ENCODE measurements around the gene HDAC1. TPM values are rescaled to one million over a fixed set of nuclear protein-coding genes. Genes with fewer than 3 reads are reported as not detected.

HDAC1 gene
- polyA plus RNA-seq, 5 donors, result 154 to 182 (median 168) TPM

DNA sequence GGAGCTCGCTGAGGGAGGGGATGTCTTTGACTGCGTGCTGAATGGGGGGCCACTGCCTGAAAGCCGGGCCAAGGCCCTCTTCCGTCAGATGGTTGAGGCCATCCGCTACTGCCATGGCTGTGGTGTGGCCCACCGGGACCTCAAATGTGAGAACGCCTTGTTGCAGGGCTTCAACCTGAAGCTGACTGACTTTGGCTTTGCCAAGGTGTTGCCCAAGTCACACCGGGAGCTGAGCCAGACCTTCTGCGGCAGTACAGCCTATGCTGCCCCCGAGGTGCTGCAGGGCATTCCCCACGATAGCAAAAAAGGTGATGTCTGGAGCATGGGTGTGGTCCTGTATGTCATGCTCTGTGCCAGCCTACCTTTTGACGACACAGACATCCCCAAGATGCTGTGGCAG lies 71.8 kb downstream of the HDAC1 start:
- no peak for DNase-seq

DNA sequence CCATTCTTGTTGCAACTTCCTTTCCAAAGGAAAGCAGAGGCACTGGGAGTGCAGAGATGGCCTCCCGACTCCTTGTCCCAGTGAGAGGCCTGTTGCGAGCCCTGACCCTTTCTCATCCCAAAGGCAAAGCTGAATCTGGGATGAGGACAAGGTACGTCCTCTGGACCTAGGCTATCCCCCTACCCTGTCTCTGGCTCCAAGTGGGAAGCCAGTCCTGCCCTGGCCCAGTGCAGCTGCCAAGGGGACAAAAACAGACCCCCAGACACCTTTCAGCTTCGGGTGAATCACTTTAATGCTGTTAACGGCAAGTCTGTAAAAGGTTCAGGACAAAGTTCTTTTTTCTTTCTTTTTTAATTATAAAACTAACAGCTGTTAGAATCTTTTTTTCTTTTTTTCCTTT lies 73.0 kb downstream of the HDAC1 start:
- no peak for DNase-seq

DNA sequence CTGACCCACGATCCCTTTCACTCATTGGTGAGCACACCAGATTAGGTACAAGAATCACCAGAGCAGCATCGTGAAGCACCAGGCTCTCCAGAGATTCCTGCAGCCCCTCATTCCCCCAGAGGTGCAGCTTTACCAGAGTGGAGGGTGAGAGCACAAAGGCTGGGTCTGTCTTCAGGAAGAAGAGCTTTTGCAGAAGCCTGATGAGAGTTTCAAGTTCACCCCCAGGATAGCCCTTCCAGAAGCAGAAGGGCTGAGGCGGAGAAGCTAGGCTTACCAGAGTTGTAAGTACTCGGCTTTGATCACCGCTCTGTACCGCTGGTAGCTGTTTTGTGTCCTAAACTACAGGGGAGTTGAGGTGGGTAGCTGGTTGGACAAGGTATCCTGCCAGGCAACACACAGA lies 73.6 kb downstream of the HDAC1 start:
- no peak for DNase-seq

DNA sequence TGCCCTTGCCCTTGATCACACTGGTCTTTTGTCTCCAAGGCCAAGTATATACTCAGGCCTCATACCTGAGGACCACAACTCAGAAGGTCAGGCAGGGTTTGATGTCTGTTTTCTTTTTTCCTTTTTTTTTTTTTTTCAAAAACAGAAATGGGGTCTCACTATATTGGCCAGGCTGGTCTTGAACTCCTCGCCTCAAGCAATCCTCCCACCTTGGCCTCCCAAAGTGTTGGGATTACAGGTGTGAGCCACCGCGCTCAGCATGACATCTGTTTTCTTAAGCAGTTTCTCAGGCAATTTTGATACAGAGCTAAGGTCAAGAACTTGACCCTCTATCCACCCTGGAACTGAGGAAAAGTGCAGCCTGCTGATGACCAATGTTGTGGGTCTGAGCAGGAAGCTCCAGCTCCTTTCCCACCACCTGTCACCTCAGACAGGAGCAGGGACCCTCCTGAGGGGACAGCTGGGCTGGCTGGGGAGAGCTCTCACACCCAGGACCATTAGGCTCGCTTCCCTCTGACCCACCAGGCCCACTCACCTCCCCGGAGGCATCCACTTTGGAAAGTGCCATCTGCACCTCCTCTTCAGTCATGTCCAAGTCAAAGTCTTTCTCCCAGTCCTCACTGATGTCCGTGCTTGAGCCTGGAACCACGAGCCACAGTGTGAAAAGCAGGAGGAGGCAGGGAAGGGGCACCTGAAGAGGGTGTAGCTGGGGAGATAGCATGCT lies 76.2 kb downstream of the HDAC1 start:
- no peak for DNase-seq

DNA sequence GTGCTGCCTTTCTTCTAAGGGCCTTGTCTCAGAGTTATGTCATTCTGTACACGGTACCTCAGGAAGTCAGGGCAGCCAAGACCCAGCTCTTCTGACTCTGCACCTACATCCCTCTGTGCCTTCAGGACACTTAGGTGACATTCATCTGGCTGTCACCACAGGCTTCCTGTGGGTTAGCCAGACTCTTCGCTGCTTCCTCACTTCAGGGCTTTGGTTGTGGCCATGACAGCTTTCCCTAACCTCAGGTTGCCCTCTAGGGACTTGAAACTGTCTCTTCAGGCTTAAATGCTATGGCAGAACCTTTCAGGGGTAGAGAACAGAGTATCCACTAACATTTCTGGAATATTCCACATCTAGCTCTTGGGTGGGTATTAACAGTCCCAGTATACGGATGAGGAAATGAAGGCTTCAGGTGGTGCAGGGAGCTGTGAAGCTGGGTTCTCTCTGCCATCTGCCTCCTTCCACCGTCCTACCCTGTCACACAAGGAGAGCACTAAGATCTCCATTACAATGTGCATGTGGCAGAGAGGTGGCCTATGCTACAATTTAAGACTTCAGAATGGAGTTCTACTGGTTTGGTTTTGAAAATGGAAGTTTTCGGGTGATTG lies 80.4 kb downstream of the HDAC1 start:
- DNase-seq, result no peak

DNA sequence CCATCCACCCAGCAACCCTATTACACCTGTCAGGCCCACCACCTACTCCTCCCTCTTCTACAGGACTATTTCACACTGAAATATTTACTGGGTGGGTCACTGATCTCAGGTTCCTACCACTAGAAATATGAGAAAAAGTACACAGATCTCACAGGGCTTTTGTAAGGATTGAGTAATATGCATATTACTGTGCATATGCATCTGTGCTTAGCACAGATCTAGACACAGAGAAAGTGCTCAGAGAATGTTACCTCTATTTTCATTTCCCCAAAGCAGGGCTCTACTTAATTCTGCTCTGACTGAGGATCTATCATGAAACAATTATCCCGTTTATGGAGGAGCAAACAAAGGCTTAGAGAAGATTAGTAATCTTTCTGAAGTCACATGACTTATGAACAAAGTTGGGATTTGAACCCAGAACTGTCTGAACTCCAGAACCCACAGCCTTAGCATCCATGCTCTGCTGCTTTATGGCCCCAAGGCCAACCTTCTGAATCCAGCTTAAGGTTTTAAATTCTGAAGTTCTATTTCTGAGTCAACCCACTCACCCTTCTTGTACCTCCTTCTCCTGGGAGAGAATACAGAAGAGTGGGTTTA lies 82.2 kb downstream of the HDAC1 start:
- DNase-seq, result no peak

DNA sequence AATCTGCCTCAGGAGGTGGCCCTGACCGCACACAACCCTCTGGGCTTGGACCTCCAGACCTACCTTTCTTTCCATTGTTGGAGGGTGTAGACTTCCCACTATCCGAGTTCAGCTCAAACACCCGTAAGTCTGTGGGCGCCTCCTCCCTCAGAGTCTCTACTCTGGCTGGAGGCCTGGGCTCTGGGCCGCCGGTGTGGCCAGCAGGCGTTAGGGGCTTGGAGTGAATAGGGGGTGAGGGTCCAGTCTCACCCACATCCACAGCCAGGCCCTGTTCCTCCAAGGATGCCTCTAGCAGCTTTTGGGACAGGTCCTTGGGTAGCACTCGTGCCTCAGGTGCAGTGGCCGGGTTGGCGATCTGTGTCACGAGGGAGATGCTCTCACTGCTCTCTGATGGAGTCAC lies 84.3 kb downstream of the HDAC1 start:
- no peak for DNase-seq

DNA sequence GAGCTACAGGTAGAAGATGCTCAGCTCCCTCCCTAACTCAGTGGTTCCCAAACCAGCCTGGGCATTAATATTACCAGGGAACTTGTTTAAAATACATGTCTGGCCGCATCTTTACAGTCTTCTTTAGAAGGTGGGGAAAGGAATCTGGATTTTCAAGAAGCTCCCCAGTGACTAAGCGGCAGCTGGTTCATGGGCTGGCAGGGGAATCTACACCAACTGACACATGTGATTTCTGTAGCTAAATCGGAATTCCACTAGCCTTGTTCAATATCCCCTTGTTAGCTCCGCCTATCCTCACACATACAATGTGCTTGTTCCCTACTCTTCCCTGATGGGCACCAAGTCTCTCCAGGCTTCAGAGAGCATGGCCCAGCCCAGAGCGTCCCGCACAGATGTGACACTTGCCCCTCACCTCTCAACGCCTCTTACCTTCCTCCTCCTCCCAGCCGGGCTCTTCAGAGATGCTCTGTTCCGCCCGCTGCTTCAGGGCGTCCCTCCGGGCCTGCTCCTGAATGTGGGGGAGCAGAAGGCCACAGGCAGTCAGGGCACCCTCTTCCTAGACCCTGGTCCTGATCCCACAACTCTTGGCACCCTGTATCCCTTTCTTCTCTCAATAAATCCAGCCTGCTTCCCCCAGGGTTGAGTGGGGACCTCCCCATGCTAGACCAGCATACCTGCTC lies 85.8 kb downstream of the HDAC1 start:
- no peak for DNase-seq

DNA sequence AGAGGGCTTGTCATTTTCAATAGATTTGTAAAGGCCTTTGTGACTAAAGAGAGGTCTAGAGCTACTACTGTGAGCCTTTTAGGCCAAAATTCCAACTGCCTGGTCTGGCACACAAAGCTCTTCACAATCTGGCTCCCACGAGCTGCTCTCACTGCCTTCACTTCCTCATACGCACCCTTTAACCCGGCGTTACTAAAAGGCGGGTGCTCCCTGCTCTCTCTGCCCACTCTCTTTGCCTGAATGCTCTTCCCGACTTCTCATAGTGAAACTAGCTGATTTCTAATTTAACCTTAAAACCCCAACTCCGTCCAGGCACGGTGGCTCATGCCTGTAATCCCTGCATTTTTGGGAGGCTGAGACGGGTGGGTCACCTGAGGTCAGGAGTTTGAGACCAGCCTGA lies 88.2 kb downstream of the HDAC1 start:
- DNase-seq, result no peak

Other genes with a start within 250 kb of the HDAC1 start
- gene TMEM39B, start 219.1 kb upstream of the HDAC1 start, polyA plus RNA-seq (ENCODE audit: insufficient read depth in 1 of 5, insufficient read length in 5 of 5, low replicate concordance in 1 of 5), result 10 to 100 TPM; 21.1 to 27.2 (median 24.6) TPM
- 10 to 100 TPM; 28.0 to 39.1 (median 35.5) TPM for gene KPNA6, start 184.0 kb upstream of the HDAC1 start, polyA plus RNA-seq (ENCODE audit: insufficient read depth in 1 of 5, insufficient read length in 5 of 5, low replicate concordance in 1 of 5)
- gene TXLNA, start 112.4 kb upstream of the HDAC1 start, polyA plus RNA-seq (ENCODE audit: insufficient read depth in 1 of 5, insufficient read length in 5 of 5, low replicate concordance in 1 of 5), result 10 to 100 TPM; 35.6 to 49.1 (median 42.6) TPM
- gene CCDC28B, start 91.5 kb upstream of the HDAC1 start, polyA plus RNA-seq (ENCODE audit: insufficient read depth in 1 of 5, insufficient read length in 5 of 5, low replicate concordance in 1 of 5), result 10 to 100 TPM; 22.0 to 34.4 (median 25.1) TPM
- gene IQCC, start 86.4 kb upstream of the HDAC1 start, polyA plus RNA-seq (ENCODE audit: insufficient read depth in 1 of 5, insufficient read length in 5 of 5, low replicate concordance in 1 of 5), result 1 to 10 TPM; 7.2 to 8.7 (median 7.8) TPM
- 1 to 10 TPM; 1.6 to 3.4 (median 2.7) TPM for gene DCDC2B, start 83.0 kb upstream of the HDAC1 start, polyA plus RNA-seq (ENCODE audit: insufficient read depth in 1 of 5, insufficient read length in 5 of 5, low replicate concordance in 1 of 5)
- gene TMEM234, start 69.7 kb upstream of the HDAC1 start, polyA plus RNA-seq (ENCODE audit: insufficient read depth in 1 of 5, insufficient read length in 5 of 5, low replicate concordance in 1 of 5), result 10 to 100 TPM; 19.2 to 24.1 (median 23.0) TPM
- 100 to 1,000 TPM; 164 to 195 (median 171) TPM for gene EIF3I, start 69.7 kb upstream of the HDAC1 start, polyA plus RNA-seq (ENCODE audit: insufficient read depth in 1 of 5, insufficient read length in 5 of 5, low replicate concordance in 1 of 5)
- gene FAM167B, start 44.9 kb upstream of the HDAC1 start, polyA plus RNA-seq (ENCODE audit: insufficient read depth in 1 of 5, insufficient read length in 5 of 5, low replicate concordance in 1 of 5), result 1 to 10 TPM; 4.1 to 7.2 (median 4.4) TPM
- gene LCK, start 40.8 kb upstream of the HDAC1 start, polyA plus RNA-seq (ENCODE audit: insufficient read depth in 1 of 5, insufficient read length in 5 of 5, low replicate concordance in 1 of 5), result 1 to 10 TPM in 4 of 5 donors, under 1 TPM in 1; 0.68 to 2.0 (median 1.6) TPM
- gene MARCKSL1, start 44.1 kb downstream of the HDAC1 start, polyA plus RNA-seq (ENCODE audit: insufficient read depth in 1 of 5, insufficient read length in 5 of 5, low replicate concordance in 1 of 5), result 100 to 1,000 TPM; 354 to 502 (median 411) TPM
- gene FAM229A, start 70.4 kb downstream of the HDAC1 start, polyA plus RNA-seq (ENCODE audit: insufficient read depth in 1 of 5, insufficient read length in 5 of 5, low replicate concordance in 1 of 5), result 10 to 100 TPM in 1 of 5 donors, 1 to 10 TPM in 4; 4.9 to 14.0 (median 7.2) TPM
- gene TSSK3, start 70.5 kb downstream of the HDAC1 start, polyA plus RNA-seq (ENCODE audit: insufficient read depth in 1 of 5, insufficient read length in 5 of 5, low replicate concordance in 1 of 5), result 1 to 10 TPM; 3.7 to 6.4 (median 4.8) TPM
- gene BSDC1, start 102.4 kb downstream of the HDAC1 start, polyA plus RNA-seq (ENCODE audit: insufficient read depth in 1 of 5, insufficient read length in 5 of 5, low replicate concordance in 1 of 5), result 10 to 100 TPM; 52.1 to 61.2 (median 57.2) TPM
- 1 to 10 TPM in 4 of 5 donors, under 1 TPM in 1; 0.92 to 2.0 (median 1.4) TPM for gene ZBTB8B, start 173.0 kb downstream of the HDAC1 start, polyA plus RNA-seq (ENCODE audit: insufficient read depth in 1 of 5, insufficient read length in 5 of 5, low replicate concordance in 1 of 5)
- 10 to 100 TPM in 4 of 5 donors, 1 to 10 TPM in 1; 9.2 to 18.1 (median 13.3) TPM for gene ZBTB8A, start 247.3 kb downstream of the HDAC1 start, polyA plus RNA-seq (ENCODE audit: insufficient read depth in 1 of 5, insufficient read length in 5 of 5, low replicate concordance in 1 of 5)

Data from right lung (tissue), 5 donors.